ENCODE measurements around the gene ITPR3. TPM values are rescaled to one million over a fixed set of nuclear protein-coding genes. Genes with fewer than 3 reads are reported as not detected.

ITPR3 gene
- total and polyA plus RNA-seq, 4 donors: 0.49 to 2.8 (median 0.71) TPM

GRCh38 chr6:33682341-33682740 lies 61.2 kb downstream of the ITPR3 start:
- 94% methylated on average over 13 of the region's 13 CpGs for WGBS
- no peak for DNase-seq (ENCODE audit: low spot score)
- H3K9me3 ChIP-seq (ENCODE audit: control insufficient read depth in 4 of 4, low read length in 3 of 4): no peaks in the 10 kb centered on the region
- no peak overlapping the region for H3K27ac ChIP-seq (ENCODE audit: low read depth in 1 of 2, low read length in 2 of 2)
- no peaks in the 10 kb centered on the region for H3K36me3 ChIP-seq (ENCODE audit: control insufficient read depth in 4 of 4, insufficient read depth in 3 of 4, low read depth in 1 of 4, low read length in 3 of 4)
- no peaks in the 10 kb centered on the region for H3K27me3 ChIP-seq (ENCODE audit: control insufficient read depth in 4 of 4, insufficient read depth in 4 of 4, low read length in 3 of 4)
- TF ChIP-seq ATF3 (IDR thresholded peaks at IDR 0.05) (no peak), FOXA1 (IDR thresholded peaks at IDR 0.05) (no peak), NR2F2 (IDR thresholded peaks at IDR 0.05) (no peak), YY1 (IDR thresholded peaks at IDR 0.05) (no peak), EGR1 (IDR thresholded peaks at IDR 0.05; ENCODE audit: low read depth in 2 of 2) (no peak), FOXA2 (IDR thresholded peaks at IDR 0.05) (no peak), REST (IDR thresholded peaks at IDR 0.05) (no peak), MAX (IDR thresholded peaks at IDR 0.05) (no peak), SP1 (IDR thresholded peaks at IDR 0.05) (no peak), ZBTB33 (IDR thresholded peaks at IDR 0.05) (no peak), RAD21 (IDR thresholded peaks at IDR 0.05) (no peak), HNF4G (IDR thresholded peaks at IDR 0.05) (no peak), RXRA (IDR thresholded peaks at IDR 0.05) (no peak), CTCF (IDR thresholded peaks at IDR 0.05; ENCODE audit: low read depth, low read length, missing input control) (no peak), GABPA (IDR thresholded peaks at IDR 0.05 in 1 of 2, conservative IDR thresholded peaks at IDR 0.05 in 1 of 2) (no peak), HNF4A (conservative IDR thresholded peaks at IDR 0.05) (no peak), TAF1 (conservative IDR thresholded peaks at IDR 0.05) (no peak), JUND (IDR thresholded peaks at IDR 0.05) (no peak)
- H3K4me1 ChIP-seq (ENCODE audit: control insufficient read depth in 4 of 4, insufficient read depth in 4 of 4, low read length in 3 of 4): no peaks in the 10 kb centered on the region
- no peak overlapping the region for H3K9ac ChIP-seq (ENCODE audit: low read depth in 1 of 2, low read length in 2 of 2)
- H3K4me3 ChIP-seq (ENCODE audit: low read depth in 1 of 3, low read length in 3 of 3): no peak overlapping the region
